ENCODE measurements around the gene TMEM248.

DNA sequence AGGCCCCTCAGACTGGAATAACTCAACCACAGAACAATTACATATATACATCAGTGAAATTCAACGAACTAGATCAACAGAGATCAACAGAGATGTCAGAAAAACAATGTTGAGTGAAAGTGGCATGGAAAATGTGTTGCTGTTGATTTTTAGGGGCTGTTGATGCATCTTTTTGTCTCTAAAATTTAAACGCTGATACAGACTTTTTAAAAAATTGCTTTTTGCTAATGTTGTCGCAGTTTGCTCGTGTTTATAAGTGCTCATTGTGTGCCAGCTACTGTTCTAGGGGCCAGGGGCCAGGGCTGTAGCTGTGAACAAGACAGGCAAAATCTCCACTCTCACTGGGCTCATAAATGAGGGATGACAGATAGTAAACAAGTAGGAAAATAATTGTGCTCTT lies 18.3 kb downstream of the TMEM248 start:
- TF ChIP-seq, protein P1, sequence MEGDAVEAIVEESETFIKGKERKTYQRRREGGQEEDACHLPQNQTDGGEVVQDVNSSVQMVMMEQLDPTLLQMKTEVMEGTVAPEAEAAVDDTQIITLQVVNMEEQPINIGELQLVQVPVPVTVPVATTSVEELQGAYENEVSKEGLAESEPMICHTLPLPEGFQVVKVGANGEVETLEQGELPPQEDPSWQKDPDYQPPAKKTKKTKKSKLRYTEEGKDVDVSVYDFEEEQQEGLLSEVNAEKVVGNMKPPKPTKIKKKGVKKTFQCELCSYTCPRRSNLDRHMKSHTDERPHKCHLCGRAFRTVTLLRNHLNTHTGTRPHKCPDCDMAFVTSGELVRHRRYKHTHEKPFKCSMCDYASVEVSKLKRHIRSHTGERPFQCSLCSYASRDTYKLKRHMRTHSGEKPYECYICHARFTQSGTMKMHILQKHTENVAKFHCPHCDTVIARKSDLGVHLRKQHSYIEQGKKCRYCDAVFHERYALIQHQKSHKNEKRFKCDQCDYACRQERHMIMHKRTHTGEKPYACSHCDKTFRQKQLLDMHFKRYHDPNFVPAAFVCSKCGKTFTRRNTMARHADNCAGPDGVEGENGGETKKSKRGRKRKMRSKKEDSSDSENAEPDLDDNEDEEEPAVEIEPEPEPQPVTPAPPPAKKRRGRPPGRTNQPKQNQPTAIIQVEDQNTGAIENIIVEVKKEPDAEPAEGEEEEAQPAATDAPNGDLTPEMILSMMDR (IDR thresholded peaks at IDR 0.05; ENCODE audit: low read length): no peak
- TF ChIP-seq EZH2 (IDR thresholded peaks at IDR 0.05; ENCODE audit: borderline replicate concordance, low read length): no peak
